Cardiac fibroblast (primary cell): Measurements from ENCODE around the gene KRT6B.

ENCODE experiments used
- DNase-seq, 2 donors: peaks; one replicate each; pipeline versions ENCODE4 v3.0.0 to v3.0.0-alpha.2; 2010; ENCODE audit warnings: low read depth in 2 of 2
- H3K4me3 ChIP-seq, 2 donors: replicated peaks in 1 of 2; 1 replicate in 1 of 2; 2 replicates in 1 of 2; pipeline ENCODE4 v1.5.1; 2011; ENCODE audit warnings: low read depth in 2 of 2, low read length in 2 of 2, mild to moderate bottlenecking in 2 of 2, moderate library complexity in 1 of 2
- TF ChIP-seq, protein P1 (sequence below): IDR thresholded peaks from one replicate; pipeline ENCODE4 v1.5.1; 2011; ENCODE audit warnings: low read depth, mild to moderate bottlenecking, low read length, inconsistent platforms

Gene KRT6B

DNA sequence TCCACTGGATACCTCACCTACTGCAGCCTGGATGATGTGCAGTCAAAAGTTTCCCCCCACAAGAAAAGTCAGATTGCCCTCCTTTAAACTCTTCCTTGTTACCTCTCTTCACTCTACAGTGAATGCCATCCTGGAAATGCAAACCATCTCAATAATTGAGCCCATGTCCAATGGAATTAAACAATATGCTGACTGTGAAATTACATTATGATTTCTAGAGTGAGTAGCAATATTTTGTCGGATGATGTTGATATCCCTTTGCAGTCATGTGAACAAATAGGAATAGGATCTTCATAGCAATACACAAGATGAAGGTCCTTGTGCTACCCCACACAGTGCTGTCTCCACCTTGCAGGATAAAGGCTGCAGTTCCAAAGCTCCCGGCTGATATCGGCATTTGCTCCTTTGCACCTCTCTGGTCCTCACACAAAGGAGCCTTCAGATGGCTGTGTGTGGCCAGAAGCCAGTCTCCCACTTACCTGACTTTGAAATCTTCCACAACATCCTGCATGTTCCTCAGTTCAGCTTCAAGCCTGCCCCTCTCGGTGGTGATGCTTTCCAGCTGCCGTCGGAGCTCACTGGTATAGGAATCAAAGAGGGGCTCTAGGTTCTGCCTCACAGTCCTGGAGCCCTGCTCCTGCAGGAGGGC, 19.3 kb downstream of the KRT6B start:
- H3K4me3 ChIP-seq: no peak overlapping the region
- TF ChIP-seq, protein P1, sequence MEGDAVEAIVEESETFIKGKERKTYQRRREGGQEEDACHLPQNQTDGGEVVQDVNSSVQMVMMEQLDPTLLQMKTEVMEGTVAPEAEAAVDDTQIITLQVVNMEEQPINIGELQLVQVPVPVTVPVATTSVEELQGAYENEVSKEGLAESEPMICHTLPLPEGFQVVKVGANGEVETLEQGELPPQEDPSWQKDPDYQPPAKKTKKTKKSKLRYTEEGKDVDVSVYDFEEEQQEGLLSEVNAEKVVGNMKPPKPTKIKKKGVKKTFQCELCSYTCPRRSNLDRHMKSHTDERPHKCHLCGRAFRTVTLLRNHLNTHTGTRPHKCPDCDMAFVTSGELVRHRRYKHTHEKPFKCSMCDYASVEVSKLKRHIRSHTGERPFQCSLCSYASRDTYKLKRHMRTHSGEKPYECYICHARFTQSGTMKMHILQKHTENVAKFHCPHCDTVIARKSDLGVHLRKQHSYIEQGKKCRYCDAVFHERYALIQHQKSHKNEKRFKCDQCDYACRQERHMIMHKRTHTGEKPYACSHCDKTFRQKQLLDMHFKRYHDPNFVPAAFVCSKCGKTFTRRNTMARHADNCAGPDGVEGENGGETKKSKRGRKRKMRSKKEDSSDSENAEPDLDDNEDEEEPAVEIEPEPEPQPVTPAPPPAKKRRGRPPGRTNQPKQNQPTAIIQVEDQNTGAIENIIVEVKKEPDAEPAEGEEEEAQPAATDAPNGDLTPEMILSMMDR: no peak
- DNase-seq: no peak

DNA sequence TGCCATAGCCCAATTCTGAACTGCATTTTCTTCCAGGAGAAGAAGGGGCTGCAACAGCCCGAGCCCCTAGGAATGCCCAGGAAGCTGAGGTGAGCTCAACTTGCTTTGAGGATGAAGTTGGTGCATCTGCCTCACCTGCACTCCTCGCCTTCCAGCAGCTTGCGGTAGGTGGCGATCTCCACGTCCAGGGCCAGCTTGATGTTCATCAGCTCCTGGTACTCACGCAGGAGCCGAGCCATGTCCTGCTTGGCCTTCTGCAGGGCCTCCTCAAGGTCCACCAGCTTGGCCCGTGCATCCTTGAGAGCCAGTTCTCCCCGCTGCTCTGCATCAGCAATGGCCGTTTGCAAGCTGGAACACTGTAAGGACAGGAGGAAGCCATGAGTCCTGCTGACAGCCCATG, 23.8 kb downstream of the KRT6B start:
- no peak overlapping the region for H3K4me3 ChIP-seq
- DNase-seq: no peak
- TF ChIP-seq, protein P1: no peak

DNA sequence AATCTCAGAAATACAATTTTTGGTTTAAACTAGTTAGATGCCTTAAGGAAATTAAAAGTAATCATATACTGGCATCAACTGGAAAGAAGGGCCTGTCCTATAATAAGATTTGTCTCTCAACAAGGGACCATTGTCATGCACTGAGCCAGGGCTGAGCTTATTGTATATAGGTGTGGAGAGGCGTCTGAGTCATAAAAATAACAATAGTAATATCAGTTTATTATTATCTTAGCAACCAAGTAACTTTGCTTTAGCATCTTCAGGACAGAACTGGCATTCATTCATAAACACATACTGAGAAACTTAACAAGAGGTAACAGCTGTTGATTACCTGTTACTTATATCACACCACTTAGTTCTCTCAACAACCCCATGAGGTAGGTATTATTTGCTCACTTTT, 24.9 kb downstream of the KRT6B start:
- no peak overlapping the region for H3K4me3 ChIP-seq
- DNase-seq: no peak
- TF ChIP-seq, protein P1: no peak

DNA sequence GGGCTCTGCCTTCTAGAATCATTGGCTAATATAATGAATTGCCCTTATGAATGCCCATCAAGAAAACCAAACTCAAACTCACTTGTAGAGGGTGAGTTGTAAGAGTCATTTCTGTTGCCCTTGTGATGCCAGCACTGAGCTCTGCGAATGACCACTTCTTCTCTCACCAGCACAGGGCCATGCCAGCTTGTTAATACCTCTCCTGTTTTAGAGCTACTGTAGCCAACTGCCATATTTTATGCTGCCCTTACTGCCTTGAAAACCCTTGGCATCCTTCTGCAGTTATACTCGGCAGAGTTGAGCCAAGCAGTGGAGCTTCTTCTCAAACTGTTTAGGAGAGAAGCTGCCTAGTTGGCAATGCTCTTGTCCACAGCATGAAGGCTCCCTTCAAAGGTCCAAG, 25.9 kb downstream of the KRT6B start:
- TF ChIP-seq, protein P1: no peak
- no peak for DNase-seq
- no peak overlapping the region for H3K4me3 ChIP-seq

DNA sequence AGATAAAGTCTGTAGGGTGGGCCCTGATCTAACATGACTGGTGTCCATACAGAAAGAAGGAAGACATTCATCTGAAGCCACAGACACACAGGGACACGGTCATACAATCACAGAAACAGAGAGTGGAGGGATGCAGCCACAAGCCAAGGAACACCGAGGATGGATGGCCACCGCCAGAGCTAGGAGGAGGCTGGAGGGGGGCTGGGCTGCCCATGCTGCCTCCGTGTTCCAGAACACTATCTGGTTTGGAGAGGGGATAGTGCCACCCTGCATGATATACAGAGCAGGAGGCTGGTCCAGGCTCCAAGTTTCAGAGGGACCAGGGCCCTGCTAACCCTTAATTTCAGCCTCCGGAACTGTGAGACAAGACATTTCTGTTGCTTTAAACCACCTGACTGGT, 26.5 kb downstream of the KRT6B start:
- no peak overlapping the region for H3K4me3 ChIP-seq
- DNase-seq: no peak
- TF ChIP-seq, protein P1: no peak

DNA sequence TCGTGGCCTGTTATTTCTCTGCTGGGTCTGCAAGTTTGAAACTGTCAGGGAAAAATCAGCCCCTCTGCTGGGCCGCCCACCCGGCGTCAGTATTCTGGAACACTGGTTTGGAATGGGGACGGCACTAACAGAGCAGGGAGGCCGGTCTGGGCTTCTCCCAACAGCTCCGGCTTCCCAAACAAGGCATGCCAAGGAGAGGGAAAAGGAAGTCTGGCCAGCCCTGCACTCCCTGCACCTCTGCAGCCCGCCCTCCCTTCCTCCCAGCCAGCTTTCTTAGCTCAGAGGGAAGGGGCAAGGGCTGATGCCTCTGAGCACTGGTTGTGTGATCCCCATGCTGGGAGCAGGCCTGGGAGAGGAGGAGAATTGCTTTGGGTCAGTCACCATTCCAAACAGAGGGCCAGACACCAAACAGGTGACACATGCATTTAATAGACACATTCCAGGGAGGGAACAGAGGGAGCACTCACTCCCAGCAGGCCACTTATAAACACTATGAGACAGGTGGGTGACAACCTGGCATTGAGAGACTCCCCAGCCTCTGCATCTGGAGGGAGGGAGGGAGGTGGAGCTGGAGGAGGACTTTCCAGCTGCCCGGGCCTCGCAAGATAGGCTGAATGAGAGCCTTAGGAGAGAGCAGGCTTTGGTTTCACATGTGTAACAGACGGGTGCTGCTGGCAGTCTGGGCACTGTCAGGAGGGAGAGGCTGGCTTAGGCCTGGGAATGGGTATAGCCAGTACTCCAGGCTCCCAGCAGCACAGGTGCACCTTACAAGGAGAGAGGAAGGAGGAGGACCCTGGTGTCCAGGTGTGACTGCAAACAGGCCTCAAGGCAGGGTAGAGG, 28.1 kb downstream of the KRT6B start:
- no peak overlapping the region for H3K4me3 ChIP-seq
- no peak for DNase-seq
- TF ChIP-seq, protein P1: no peak
